Activated CD8-positive, alpha-beta memory T cell treated with anti-CD3 and anti-CD28 coated beads for 4 hours (primary cell): ENCODE measurements around the gene FN3KRP.

ENCODE experiments used
- DNase-seq, 2 donors: peaks; one replicate each; pipeline ENCODE4 v3.0.0-alpha.2; 2020; ENCODE audit warnings: low read depth in 2 of 2

Gene FN3KRP, protein sequence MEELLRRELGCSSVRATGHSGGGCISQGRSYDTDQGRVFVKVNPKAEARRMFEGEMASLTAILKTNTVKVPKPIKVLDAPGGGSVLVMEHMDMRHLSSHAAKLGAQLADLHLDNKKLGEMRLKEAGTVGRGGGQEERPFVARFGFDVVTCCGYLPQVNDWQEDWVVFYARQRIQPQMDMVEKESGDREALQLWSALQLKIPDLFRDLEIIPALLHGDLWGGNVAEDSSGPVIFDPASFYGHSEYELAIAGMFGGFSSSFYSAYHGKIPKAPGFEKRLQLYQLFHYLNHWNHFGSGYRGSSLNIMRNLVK

DNA sequence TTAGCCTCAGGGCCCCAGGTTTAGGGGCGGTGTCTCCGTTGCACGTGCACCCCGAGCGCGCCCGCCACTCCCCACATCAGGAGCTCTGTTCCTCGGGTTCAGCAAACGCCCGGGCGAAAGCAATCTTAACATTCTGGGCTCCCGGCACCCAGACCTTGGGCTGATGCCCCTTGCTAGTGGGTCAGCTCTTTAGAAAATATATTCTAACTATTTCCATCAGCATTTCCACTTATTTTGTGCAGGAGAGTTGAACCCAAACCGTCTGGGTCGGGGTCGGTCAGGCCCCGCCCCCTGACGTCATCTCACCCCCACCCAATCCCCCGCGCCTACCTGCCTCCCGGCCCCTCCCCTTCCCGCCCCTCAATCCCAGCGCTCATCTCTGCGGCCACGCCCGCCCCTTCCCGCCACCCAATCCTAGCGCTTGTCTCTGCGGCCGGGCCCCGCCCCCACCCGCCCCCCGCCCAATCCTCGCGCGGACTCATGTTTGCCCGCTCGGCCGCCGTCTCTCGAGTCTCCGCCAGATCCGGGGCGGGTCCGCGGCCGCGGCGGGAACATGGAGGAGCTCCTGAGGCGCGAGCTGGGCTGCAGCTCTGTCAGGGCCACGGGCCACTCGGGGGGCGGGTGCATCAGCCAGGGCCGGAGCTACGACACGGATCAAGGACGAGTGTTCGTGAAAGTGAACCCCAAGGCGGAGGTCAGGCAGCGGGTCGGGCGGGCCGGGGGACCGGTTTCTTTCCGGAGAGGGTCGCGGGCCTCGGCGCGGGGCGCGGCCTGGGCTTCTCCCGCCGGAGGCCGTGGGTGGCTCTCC is at the start of gene FN3KRP:
FN3KRP (plus strand) TSS at position 504 of the 808 bp plus-strand sequence; CDS start at position 554, 50 bp downstream.
- peak; percentile 71 to 90 for DNase-seq

DNA sequence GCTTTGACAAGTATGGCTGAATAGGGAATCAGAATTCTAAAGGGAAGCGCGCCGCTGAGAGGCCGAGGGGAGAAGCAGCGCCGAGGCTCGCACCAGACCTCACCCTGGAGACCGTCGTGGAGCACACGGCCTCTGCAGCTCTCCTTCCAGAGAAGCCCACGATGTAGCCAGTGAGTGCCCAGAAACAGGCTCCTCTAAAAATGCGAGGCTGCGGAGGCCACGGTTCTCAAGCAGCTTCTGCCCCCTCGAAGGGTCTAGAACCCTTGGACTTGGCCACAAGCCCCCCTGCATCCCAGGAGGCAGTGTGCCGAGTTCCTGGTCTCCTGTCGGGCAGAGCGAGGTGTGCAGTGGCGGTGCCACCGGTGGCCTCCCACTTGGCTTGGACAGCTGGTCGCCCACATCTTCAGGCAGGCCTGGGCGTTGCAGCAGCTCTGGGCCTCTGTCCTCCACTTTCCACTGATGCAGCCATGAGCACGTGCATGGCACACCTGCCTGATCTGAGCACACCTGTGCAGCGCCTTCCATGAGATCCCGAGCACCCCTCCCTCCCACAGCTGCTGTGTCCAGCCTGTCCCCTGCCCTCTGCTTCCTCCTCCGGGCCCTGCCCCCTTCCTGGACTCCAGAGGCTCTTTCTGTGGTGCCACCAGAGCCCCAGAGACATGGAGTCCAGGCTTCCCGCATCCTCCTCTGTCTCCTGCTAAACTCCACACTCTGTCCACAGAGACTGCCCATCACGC is 49.4 kb upstream of the FN3KRP start:
- no peak for DNase-seq

DNA sequence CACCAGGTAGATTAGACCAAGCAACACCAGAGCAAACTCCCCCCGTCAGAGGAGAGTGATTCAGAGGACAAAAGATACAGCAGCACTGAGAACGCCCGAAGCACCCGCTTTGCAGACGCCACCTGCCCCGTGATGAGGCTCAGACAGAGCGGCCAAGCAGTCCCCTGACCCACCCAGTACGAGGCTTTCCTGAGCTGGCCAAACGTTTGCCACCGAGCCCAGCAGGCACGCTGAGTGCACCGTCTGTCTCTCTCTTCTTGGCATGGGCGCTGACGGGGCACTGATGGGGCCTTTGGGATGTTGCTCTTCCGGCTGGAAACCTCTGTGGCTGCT is 48.9 kb upstream of the FN3KRP start:
- DNase-seq = no peak

DNA sequence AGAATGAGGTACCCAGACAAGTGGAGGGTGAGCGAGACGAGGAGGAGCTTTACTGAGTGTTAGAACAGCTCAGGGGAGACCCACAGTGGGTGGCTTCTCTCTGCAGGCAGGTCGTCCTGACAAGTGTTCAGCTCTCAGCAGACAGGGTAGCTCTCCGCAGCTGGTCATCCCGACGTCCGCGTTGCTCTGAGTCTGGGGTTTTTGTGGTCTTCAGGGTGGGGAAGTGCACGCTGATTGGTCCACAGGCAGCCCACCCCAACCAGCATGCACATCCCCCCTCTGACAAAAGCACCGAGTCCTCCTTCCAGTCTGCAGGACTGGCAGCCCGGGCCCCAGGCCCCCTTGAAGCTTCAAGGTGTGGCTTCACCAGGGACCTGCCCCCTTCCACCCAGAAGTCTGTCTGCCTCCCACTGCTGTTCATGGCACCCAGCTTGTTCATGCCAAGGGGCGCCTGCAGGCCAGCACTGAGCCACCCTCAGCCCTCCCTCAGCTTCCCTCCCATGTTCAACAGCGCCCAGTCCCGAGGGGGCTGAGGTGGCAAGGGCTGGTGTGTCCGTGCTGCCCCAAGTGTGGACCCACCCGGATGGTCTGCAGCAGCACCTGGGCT is 48.4 kb upstream of the FN3KRP start:
- DNase-seq = no peak

DNA sequence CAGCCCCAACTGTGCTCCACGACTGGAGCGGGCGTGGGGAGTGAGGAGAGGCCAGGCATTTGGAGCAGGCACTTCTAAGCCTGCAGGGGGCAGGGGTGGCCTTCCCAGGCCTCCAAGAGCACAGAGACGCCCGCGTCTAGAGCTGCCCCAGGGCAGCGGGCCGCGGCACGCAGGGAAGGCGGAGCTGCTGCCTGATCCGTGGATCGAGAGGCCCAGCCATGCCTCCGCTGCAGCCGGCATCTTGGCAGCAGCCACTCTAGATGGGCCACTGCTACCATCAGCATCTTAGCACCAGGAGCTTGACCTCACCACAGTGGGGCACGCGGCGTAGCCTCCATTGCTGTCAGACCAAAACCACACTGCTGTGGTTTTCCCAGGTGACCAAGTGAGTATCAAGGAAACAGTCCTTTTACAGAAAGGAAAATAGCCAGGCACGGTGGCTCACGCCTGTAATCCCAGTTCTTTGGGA is 47.8 kb upstream of the FN3KRP start:
- no peak for DNase-seq

DNA sequence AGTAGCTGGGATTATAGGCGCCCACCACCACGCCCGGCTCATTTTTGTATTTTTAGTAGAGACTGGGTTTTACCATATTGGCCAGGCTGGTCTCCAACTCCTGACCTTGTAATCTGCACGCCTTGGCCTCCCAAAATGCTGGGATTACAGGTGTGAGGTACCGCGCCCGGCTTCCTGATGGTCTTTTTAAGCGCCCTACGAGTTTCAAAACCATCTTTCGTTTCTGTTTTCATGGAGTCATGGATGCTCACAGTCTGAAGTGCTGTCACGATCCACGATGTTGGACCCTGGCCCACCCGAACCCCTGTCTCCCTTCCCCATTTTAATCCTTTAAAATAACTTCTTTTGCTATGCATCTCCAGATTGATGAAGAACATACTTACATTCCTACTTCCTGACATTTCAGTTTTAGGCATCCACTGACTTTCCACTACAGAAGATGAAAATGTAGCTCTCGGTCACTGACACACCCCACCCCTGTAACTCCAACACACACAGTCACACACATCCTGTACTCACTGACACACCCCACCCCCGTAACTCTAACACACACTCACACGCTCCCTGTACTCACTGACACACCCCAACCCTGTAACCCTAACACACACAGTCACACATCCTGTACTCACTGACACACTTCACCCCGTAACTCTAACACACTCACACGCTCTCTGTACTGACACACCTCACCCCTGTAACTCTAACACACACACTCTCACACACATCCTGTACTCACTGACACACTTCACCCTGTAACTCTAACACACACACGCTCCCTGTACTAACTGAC is 45.6 kb upstream of the FN3KRP start:
- no peak for DNase-seq

DNA sequence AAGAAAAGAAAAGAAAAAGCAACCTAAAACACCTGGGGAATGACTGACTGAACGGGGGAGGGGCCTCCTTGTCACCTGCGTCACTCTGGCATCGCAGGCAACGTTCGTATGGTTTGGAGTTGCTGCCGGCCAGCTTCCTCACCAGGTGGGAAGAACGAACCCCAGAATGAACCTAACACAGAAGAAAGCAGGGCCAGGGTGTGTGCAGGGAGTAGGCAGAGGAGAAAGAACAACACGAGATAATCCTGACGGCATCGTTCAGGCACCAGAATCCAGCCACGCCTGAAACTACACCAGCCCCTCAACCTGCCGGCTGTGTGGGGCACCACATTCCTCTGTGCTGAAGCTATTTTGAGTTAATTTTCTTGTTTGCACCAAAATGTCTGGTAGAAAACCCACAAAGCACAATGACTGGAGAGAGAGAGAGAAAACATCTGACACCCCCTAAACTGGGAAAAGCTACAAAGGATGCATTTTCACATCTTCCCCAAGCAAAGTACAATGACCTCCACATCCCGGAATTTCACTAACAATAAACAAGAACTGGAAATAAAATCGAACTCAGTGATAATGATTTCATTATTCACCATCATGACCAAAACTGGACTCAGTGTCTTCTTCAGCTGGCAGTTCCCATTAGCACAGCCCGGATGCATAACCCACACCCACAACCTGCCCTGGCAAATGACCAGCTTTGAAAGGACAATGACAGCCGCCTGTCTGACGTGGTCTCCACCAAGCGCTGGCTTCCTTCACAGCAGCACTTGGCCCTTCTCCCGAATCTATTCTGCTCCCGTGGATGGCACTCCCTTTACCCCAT is 41.6 kb upstream of the FN3KRP start:
- no peak for DNase-seq

DNA sequence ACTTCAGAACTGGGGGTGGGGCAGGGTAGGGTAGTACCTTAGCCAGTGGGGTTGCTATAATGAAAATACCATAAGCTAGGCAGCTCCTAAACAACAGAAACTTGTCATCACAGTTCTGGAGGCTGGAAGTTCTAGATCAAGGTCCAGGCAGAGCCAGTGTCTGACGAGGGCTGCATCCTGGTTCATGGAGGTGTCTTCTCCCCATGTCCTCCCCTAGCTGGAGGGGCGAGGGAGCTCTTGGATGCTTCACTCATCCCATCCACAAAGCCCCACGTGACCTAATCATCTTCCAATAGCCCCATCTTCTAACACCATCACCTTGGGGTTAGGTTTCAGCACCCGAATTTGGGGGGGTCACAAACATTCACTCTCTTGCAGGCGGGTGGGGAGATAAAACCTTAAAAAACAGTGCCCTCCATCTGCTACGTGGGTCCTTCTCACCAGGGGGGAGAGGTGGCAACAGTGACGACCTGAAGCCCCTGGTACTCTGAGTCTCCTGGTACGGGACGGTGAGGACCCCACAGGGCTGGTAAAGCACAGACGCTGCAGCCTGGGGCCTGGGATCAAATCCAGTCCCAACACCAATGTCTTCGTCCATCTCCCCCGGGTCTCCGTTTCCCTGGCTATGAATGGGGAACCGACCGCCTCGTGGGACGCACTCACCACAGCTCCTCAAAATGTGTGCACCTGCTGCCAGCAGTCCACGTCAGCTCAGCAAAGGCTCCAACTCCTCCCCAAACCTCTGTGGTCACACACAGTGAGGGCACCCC is 40.8 kb upstream of the FN3KRP start:
- no peak for DNase-seq

DNA sequence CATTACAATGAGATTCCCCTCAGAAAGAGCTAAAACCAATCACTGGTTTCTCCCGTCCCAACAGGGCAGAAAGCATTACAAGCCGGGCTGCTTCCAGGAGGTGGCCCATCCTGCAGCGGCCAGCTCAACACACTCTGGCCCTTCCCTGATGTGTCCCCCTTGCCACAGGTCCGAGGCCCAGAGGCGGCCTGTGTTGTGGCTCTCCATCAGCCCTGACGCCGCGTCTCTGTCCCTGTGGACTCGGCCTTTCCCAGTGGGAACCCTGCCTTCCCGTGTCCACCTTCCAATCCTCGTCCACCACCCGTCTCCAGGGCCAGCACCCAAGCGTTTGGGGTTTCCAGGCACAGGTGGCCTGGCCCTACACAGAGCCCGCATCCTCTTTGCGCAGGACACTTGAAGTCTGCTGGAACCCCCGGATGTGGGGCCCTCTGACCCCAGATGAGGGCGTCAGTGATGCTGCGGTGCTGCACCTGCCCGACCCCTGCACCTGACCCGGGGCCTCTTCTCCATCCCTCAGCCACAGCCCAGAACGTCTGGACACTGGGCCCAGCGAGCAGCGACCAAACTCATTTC is 39.1 kb upstream of the FN3KRP start:
- DNase-seq = no peak

DNA sequence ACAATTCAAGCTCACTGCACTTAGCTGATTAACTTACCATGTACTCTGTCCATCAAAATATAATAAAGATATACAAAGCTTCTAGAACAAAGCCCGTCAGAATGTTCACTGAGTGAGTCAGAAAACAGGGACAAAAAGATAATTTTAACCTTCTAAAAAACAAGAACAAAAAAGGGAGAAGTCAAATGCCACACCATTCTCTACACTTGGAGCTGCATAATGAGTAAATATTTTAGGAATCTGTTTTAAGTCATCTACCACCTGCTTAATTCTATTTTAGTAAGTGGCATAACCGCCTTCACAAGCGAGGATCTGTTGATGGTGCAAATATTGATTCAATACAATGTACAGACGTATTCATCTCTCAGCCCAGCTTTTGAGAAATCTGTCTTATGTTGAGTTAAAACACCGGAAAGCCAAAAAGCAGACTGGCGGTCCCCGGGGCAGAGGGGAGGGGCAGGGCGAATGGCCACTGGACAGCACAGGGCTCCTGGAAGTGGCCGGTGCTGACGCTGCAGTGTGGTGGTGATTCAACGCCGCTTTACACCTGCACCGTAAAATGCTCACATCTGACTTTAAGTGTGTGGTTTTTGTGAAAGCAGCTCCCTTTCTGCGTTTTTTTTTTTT is 38.1 kb upstream of the FN3KRP start:
- no peak for DNase-seq

DNA sequence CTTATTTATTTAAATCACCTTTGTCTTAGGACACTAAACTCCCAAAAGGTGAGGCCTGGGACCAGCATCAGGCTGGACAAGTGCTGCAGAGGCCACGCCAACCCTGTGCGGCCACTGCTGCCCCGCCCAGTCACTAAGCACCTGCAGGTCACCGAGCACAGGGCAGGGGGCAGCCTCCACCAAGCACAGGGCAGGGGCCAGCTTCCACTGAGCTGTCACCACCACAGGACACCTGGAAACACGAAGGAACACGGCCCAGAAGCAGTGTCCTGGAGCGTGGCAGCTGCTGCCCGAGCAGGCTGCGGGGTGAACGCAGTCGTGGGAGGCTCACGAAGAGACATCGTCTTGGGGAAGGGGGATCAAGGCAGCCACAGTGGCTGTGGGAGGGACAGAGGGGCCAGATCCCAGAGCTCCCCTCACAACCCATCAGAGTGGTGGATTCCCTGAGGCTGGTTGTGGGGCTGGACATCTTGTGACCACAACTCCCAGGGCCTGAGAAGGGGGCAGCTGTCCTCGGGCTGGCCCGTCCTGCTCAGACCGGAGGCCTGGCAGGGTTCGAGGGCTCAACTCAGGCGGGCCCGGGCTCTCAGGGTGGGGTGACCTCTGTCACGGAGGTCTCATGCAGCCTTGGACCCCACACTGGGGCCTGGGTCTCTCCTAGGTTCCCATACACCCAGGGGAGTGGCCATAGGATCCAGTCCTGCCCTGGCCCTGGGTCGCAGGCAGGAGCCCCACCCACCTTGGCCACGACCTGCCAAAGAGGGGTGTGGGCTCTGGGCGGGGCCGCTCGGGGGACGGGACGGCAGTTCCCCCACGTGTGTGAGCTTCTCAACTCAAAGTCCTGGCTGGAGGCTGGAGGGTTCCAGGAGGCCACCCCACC is 36.7 kb upstream of the FN3KRP start:
- no peak for DNase-seq

DNA sequence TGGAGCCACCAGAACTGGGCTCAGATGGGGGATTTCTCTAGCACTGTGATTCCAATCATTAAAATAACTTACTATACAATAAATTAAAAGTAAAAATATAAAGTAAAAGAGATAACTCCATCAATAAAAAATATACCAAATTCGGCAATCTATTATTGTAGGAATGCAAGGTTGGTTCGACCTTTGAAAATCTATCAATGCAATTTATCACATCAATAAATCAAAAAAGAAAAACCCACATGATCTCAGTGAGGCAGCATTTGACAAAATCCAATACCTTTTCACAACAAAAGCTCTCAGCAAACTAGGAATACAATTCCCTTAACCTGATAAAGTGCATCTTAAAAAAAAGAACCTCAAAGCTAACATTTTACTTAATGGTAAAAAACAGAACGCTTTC is 35.0 kb upstream of the FN3KRP start:
- no peak for DNase-seq

DNA sequence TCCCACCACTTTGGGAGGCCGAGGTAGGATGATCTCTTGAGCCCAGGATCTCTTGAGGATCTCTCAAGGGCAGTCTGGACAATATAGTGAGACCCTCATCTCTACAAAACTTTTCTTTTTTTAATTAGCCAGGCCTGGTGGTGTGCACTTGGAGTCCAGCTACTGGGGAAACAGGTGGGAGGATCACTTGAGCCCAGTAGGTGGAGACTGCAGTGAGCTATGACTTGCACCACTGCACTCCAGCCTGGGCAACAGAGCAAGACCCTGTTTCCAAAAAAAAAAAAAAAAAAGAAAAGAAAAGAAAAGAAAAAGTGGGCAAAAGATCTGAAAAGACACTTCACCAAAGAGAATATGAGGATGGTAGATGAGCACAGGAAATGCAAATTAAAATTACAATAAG is 33.0 kb upstream of the FN3KRP start:
- no peak for DNase-seq

DNA sequence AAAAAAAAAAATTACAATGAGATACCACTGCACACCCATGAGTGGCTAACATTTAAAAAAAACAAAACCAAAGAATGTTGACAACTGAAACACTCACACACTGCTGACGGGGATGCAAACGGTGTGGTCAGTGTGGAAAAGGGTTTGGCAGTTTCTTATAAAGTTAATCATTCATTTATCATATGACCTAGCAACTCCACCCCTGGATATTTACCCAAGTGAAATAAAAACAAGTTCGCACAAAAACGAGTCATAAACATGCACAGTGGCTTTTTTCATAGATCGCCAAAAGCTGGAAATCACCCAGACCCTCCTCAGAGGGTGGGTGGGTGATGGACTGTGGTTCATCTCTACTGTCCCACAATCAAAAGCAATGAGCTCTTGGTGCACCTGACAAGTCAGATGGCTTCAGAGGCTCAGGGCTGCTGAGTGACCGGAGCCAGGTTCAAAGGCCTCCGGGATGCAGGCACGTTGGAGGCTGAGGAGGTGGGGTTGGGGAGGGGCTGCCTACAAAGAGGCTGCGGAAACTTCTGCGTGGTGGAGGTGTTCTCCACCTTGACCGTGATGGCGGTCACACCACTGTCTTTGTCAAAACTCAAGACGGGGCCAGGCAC is 32.2 kb upstream of the FN3KRP start:
- no peak for DNase-seq

DNA sequence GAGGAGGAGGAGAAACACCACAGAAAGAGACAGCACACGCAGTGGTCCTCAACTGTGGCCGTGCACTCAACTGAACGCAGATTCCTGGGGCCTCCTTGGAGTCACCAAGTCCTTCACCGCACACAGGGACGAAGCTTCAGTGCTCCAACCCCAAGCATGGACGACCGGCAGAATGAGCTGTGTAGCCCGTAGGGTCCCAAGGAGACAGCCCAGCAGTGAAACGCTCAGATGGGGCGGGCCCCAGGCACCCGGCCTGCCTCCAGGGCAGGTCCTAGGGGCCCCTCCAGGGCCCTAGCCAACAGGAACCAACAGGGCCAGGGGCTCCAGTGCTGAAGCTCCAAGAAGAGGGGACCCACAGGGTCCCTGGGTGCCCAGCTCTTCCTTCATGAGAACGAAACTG is 31.2 kb upstream of the FN3KRP start:
- DNase-seq = no peak

DNA sequence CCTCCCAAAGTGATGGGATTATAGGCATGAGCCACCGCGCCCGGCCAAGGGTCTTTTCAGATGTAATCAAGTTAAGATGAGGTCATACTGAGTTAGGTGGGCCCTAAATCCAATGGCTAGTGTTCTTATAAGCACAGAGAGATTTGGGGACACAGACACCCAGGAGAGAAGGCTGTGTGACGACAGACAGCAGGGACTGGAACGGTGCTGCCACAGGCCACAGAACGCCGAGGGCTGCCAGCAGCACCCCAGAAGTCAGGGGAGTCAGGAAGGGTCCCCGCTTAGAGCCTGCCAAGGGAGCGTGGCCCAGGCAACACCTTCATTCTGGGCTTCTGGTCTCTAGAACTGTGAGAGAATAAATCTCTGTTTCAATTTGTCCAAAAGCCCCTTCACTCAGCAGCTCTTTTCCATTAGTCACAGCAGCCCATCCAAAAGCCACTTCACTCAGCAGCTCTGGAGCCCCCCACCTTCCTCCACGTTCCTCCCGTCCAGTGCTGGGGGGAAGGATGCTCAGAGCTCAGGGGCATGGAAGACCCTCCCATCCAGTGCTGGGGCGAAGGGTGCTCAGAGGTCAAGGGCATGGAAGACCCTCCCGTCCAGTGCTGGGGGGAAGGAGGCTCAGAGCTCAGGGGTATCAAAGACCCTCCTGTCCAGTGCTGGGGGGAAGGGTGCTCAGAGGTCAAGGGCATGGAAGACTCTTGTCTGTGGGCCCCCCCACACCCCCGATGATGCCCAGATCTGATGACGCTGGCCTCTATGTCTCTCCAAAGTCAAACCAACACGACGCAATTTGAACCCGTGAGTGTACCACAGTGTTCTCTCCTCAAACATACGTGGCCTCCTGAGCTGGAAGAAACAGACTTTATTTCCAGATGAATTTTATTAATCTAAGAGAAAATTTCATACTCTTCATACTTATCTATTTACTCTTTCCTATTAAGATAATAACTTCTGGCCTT is 29.9 kb upstream of the FN3KRP start:
- no peak for DNase-seq
